Fibroblast of skin of left quadriceps (primary cell): ENCODE results near the gene ANKRD11.
"Not testable (repeated sequence)": the region's sequence is repeated elsewhere in the genome, so short reads cannot be mapped to it uniquely, and the experiment has no call there.

ENCODE experiments used
- DNase-seq, 2 experiments: peaks; one replicate each; pipeline ENCODE4 v3.0.0-alpha.2; 2013; ENCODE audit warnings: low read depth in 2 of 2

ANKRD11 gene

DNA sequence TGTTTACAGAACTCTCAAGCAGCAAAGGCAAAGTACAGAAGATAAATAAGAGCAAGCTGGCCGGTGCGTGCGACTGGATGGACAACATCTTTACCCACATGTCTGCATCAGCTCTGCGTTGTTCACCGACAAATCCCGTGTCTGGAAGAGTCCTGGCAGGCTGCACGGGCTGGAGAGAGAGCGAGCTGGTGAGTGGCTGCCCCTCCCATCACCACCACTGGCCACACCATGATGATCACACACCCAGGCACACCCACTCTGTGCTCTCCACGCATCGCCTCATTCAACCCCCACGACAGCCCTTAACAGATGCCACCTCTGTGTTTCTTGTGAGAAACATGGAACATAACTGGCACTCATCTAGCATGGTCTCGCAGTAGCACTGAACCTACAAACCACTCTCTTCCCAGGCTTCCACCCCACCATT lies 59.2 kb downstream of the ANKRD11 start:
- no peak for DNase-seq

DNA sequence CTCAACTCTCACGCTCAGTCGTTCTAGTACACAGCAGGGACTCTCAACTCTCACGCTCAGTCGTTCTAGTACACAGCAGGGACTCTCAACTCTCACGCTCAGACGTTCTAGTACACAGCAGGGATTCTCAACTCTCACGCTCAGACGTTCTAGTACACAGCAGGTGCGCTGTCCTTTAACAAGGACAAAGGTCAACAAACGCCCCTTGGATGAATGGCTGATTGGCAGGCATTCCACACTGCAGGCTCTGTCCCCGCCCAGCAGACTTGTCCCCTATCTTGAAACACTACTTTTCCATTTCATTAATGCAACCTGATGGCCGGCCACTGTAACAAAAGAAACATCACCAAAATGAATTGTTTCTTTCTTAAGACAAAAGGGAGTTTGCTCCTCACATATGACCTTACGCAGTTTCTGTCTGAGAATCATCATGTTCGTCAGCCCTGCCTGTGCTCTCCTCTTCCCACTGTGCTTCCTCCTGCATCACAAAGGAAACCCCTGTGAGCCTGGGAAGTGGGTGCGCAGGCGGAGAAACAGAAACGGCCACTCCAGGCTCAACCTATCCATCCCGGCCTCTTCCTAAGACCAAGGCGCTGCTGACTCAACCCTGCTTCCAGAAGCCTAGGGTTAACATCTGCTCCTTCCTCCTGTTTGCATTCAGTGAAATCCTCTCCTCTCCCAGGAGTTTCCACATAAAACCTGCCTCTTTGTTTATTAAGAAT lies 59.8 kb downstream of the ANKRD11 start:
- DNase-seq: no peak

DNA sequence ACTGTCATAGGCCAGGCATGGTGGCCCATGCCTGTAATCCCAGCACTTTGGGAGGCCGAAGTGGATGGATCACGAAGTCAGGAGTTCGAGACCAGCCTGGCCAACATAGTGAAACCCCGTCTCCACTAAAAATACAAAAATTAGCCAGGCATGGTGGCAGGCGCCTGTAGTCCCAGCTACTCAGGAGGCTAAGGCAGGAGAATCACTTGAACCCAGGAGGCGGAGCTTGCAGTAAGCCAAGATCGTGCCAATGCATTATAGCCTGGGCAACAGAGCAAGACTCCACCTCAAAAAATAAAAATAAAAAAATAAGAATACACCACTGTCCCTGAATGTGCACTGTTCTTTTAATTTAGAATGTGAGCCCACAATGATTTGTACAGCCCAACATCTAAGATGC lies 61.8 kb downstream of the ANKRD11 start:
- not testable (repeated sequence) for DNase-seq

- peak in 1 of 2 experiments; percentile 7 for DNase-seq
Observed at GRCh38 chr16:89426736-89427530, 63.4 kb downstream of the ANKRD11 start.

GRCh38 chr16:89425523-89425922 lies 64.8 kb downstream of the ANKRD11 start:
- DNase-seq: no peak

DNA sequence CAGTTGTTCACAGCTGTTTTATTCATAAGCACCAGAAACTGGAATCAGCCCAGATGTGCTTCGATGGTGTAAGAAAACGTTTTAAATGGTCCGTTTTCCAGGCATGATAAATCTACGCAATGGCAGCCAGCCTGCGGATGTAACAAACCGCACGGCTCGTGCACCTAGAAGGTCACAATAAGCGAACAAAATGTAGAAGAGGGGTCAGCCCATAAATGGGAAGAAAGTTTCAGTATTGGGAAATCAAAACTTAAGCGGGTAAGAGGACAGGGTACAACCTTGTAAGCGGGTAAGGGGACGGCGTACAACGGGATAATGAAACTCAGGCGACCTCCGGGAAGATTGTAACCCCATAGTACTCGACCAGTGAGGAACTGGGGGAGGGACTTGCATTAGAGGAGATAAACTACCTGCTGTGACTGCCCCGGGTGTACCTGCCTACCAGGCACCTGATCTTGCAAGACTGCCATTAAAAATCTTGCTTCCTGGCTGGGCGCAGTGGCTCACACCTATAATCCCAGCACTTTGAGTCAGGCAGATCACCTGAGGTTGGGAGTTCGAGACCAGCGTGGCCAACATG lies 66.6 kb downstream of the ANKRD11 start:
- no peak for DNase-seq

DNA sequence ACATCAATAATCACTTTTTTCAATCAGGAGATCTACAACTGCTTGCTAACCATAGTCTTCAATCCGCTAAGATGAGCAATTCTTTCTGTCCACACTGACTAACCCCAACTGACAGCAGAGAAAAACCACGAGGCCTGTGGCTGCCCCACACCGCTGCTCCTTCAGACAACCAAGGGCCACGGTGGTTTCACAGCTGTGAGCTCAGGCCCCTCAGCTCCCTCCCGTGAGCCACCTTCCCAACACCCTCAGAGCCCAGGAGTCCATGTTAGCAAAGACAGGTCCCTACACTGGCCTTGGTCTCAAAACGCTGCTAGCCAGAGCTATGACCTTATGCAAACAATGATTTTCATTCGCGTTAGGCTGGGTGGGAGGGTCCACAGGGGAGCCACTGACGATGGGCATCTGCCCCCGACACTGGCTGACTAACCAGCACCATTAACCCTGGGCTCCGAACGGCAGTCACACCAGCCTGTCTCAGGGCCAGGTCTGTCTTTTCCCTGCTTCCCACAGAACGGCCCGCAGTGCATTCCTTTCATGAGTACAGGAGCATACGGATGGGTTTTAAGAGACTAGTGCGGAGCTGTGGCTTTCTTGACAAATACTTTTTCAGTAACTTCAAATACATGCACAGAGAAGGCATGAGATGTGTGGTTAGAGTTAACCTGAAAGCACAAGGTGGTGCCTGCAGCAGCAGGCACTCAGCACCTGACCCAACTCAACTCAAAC lies 67.3 kb downstream of the ANKRD11 start:
- peak in 1 of 2 experiments; percentile 8 for DNase-seq

DNA sequence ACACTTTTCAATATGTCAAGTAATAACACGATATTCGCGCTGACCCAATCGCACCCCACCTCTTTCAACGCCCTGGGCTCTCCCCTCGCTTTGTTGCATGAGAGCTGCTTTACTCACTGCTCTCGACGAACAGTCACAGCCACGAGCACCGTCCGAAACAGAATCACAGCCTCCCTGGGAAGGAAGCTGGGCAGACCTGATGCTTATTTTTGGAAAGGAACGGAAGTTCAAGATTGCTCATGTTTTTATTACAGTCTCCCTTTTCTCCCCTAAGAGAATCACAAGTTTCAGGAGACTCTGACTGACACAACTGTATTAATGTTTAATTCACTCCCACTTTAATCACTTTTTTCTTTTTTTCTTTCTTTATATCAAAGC lies 67.8 kb downstream of the ANKRD11 start:
- no peak for DNase-seq

DNA sequence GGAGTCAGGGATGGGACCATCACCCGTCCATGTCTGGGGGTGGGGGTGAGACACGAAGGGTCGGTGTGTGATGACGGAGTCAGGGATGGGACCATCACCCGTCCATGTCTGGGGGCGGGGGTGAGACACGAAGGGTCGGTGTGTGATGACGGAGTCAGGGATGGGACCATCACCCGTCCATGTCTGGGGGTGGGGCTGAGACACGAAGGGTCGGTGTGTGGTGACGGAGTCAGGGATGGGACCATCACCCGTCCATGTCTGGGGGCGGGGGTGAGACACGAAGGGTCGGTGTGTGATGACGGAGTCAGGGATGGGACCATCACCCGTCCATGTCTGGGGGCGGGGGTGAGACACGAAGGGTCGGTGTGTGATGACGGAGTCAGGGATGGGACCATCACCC lies 69.1 kb downstream of the ANKRD11 start:
- not testable (repeated sequence) for DNase-seq

GRCh38 chr16:89420204-89420603 lies 70.2 kb downstream of the ANKRD11 start:
- no peak for DNase-seq

GRCh38 chr16:89418352-89418751 lies 72.0 kb downstream of the ANKRD11 start:
- no peak for DNase-seq

- DNase-seq: no peak
Observed at GRCh38 chr16:89417352-89417751, 73.0 kb downstream of the ANKRD11 start.

DNA sequence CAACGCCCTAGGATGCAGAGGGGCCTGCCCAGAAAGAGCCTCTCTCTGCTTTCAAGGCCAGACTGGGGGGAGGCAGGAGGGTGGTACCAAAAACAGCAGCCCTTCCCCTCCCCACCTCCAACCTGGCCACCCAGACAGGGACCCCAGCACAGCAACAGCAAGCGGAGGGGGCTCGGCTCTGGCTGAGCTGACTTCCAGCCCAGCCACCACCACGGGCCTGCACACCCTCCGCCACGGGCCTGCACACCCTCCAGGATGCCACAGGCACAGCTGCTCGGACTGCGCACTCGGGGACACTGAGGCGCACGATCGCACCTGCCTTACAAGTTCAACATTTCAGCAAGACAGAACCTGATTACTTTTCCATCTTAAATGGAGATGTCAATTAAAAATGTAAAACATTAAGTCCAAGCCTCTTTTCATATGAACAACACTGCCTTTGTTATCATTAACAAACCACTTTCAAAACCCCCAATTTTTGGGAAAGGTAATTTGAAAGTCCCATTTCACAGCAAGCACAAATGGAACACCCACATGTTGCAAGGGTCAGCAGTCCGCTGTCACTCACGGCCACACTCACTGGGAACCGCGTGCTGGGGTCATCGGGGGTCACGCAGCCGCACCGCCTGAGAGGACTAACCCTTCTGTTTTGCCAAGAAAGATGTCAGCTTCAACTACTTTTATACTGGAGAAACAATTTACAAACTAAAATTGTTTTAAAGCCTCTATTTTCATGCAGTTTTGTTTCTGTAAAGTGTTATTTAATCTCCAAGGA lies 76.4 kb downstream of the ANKRD11 start:
- DNase-seq: no peak

DNA sequence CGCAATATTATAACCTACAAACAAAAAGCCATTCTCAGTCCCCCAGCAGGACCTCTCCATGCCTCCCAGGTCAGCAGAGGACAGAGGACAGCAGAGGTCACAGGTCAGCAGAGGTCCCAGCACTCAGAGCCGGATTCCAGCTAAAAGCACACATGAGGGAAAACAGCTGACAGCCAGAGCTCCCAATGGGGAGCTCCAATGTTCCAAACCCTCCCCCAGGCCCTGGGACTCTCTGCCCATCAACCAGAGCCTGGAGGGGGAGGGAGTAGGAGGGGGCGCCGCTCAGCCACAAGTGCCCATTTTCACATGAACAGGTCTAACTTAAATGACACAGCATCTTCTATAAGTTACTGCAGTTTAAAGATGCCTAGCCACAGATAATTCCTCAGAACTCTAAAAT lies 77.5 kb downstream of the ANKRD11 start:
- DNase-seq: no peak

GRCh38 chr16:89411335-89411850 lies 79.0 kb downstream of the ANKRD11 start:
- no peak for DNase-seq

GRCh38 chr16:89410794-89411309 lies 79.5 kb downstream of the ANKRD11 start:
- DNase-seq: no peak

DNA sequence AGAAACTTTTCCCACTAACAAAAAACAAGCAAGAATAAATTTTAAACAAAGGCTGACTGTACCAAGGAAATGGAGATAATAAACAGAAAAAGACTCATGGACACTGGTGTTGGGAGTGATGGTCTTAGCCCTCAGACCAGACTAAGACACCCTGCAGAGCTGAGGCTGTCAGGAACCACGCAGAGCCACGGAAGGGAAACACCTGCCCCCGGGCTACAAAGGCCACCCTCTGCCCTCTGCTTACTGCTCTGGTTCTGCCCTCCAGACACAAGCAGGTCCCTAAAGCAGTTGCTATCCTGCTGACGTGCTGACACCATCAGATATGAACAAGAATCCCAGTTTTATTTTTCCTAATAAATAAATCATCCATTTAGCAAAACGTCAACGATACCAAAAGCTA lies 80.0 kb downstream of the ANKRD11 start:
- DNase-seq: no peak

DNA sequence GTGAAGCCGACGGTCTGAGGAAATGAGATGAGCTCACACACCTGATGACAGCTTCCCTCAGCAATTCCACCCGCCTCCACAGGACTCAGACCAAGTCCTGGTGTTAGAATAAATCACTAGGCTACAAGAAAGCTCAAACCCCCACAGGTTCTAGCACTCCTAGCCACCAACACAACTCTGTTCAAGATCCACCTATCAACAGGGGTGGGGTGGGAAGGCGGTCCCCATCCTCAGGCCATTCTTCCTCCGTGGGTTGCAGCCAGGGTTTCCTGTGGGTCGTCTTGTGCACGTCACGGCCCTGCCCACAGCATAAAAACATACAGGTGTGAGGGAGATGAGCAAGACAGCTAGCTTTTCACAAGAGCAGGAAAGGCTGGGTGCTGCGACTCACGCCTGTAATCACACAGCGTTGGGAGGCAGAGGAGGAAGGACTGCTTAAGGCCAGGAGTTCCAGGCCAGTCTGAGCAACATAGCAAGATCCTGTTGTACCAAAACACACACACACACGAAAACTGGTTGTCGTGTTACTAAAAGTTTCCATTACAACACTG lies 81.1 kb downstream of the ANKRD11 start:
- no peak for DNase-seq

DNA sequence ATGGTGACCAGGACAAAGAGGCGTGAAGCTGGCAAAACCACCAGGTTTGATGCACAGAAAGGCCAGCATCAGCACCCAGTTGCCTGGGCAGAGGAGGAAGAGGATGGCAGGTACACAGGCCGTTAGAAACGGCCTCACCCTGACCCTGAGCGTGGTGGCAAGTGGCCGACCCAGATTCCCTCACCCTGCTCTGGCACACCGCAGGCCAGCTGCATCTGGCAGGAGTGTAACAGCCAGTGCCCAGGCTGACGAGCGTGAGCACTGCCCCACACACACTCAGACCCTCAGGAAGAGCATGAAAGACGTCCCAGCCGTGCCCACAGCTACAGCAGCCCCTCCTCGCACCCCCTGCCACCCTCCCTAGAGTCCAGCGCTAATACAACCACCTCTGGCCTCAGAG lies 82.0 kb downstream of the ANKRD11 start:
- no peak for DNase-seq

GRCh38 chr16:89407925-89408300 lies 82.4 kb downstream of the ANKRD11 start:
- DNase-seq: no peak
